Measurements from ENCODE around the gene COL25A1.
A peak's percentile ranks its signal among the peaks of the same experiment; 100 is the strongest.
"Not testable (repeated sequence)": the region's sequence is repeated elsewhere in the genome, so short reads cannot be mapped to it uniquely, and the experiment has no call there.

COL25A1 gene

GRCh38 chr4:109005523-109005922 is 296.9 kb downstream of the COL25A1 start:
- peak in 1 of 2 donors; percentile 14 for DNase-seq

DNA sequence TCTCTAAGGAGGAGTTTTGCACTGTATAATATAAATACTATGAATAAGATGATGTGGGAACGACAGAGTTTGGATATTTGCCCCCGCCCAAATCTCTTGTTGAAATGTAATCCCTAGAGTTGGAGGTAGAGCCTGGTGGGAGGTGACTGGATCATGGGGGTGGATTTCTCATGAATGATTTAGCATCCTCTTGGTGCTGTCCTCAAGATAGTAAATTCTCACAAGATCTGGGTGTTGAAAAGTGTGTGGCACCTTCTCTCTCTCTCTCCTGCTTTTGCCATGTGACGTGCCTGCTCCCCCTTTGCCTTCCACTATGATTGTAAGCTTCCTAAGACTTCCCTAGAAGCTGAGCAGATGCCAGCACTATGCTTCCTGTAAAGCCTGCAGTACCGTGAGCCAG is 298.0 kb downstream of the COL25A1 start:
- DNase-seq = no peak

- DNase-seq = no peak
Observed at GRCh38 chr4:109003964-109004363, 298.5 kb downstream of the COL25A1 start.

DNA sequence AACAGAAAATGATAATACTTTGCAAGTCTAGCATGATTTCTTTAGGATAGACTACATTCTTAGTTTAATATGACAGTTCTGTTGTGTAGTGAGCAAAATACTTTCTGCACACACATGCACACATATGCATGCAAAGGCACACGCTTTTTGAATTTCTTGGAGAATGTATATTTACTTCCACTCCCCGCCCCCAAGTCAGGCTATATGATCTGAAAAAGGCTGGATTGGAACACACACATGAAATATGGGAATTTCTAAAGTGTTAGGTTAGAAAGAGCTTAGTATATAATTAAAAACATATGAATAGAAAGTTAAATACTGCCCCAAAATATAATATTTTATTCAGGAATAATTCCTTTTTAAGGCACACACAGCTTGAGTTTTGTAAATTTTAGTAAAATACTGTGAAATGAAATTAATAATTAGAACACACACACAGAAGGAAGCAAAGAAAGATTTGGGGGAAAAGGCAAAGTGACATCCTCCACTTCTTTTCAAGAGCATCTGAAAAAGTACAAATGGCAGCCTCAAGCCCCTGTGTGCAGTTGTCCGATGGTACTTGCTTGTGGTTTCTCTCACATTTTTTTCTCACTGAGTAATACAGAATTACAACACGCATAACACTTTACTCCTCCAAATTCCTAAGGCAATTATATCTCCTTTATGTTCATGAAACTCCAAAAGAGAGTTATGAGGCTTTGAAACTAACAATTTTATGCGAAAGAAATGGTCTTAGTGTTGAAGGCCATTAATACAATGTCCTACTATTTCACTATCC is 310.7 kb downstream of the COL25A1 start:
- no peak for DNase-seq

GRCh38 chr4:108988464-108989195 is 313.8 kb downstream of the COL25A1 start:
- no peak for DNase-seq

DNA sequence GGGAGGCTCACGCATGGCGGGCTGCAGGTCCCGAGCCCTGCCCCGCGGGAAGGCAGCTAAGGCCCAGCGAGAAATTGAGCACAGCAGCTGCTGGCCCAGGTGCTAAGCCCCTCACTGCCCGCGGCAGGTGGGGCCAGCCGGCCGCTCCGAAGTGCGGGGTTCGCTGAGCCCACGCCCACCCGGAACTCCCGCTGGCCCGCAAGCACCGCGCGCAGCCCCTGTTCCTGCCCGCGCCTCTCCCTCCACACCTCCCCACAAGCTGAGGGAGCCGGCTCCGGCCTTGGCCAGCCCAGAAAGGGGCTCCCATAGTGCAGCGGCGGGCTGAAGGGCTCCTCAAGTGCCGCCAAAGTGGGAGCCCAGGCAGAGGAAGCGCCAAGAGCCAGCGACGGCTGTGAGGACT is 318.0 kb downstream of the COL25A1 start:
- DNase-seq = not testable (repeated sequence)

DNA sequence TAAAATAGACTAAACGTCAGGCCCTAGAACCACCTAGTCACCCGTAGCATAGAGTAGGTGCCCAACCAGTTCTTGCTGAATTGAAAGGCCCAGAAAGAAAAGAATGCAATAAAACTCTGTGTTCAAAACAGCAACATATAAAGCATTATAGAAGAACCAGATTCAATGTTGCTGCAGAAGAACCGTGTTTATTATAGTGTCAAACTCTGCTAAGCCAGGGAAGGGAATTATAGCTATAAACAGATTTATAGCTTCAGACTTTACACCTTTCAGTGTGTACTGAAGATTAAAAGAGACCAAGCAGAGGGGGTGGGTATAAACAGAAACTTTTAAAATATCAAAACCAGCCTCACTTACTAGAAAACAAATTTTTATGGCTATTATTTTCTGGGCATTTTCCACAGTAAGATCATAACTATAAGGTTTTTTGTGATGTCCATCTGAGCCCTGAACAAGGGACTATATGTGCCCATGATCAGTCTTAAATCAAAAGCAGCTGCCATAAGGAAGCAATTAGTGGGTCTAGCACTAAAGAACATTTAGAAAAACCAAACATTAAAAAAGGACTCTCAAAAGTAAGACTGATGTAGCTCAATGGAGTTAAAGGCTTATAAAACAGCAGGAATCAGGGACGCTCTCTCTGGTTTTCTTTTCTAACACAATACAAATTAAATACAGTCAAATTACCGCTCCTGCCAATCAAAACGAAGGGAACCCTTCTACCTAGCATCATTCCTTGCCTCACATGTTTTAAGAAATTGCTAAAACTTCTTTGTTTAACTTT is 319.9 kb downstream of the COL25A1 start:
- DNase-seq = no peak

- no peak for DNase-seq
Observed at GRCh38 chr4:108980455-108981239, 321.8 kb downstream of the COL25A1 start.

DNA sequence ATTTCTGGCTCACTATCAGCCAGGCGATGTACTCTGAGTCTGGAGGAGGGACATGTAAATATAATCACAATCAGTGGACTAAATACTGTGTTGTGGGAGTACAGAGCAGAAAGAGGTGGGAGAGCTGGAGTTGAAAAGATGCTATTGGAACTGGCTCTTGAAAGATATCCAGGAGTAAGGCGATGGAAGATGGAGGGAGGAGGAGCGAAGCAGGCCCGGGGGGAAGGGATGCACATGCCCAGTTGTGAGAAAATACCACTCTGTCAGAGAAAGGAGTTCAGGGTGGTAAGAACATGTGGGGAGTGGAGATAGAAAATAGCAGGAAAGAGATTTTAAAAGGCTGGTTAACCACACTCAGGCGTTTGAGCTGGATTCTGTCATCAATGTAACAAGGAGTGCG is 322.7 kb downstream of the COL25A1 start:
- no peak for DNase-seq

DNA sequence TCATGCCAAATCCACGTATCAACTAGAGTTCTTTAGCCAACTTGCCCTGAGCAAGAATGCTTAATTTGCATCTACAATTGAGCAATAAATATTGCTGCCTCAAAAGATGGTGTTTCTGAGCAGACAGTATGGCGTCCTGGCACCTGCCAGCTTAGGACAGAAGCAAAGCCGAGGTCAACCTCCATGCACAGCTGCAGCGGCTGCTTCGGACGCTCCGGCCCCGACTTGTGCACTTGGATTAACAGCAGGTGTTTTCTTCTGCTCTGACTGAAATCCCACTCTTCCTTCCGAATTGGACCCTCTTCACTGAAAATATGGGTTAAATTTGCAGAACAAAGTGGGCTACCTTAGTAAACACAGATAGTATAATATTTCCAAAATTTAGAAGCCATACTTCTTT is 324.4 kb downstream of the COL25A1 start:
- DNase-seq = no peak

GRCh38 chr4:108972613-108973283 is 329.7 kb downstream of the COL25A1 start:
- no peak for DNase-seq

DNA sequence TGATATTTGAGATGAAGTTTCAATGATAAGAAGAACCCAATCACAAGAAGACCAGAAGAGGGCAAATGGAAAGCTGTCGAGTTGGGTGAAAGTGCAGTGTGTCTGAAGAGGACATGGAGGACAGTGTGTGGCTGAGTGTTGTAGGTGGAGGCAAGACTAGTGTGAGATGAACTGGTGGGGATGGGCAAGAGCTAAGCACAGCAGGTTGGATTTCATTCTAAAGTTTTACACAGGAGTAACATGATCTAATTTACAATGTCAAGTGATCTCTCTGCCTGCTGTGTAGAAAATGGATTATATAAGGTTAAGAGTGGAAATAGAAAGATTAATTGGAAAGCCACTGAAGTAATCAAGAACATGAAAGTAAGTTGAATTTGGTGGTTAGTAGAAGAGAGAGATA is 331.0 kb downstream of the COL25A1 start:
- no peak for DNase-seq

GRCh38 chr4:108965472-108966076 is 336.9 kb downstream of the COL25A1 start:
- no peak for DNase-seq

- no peak for DNase-seq
Observed at GRCh38 chr4:108965016-108965415, 337.4 kb downstream of the COL25A1 start.

DNA sequence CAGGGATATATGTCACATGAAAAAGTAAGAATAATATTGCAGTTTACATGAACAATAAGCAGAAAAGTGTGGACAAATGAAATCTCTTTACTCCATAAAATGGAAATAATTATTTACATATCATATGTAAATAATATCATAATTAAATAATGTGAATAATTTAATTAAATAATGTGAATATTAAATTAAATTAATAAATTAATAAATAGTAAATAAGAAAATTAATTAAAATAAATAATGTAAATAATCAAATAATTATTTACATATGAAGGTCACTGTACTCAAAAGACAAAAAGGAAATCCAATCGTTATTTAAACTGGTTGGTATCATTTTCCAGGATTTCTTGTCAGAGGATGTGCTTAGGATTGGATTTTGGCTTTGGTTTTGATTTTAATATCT is 338.5 kb downstream of the COL25A1 start:
- DNase-seq = no peak

DNA sequence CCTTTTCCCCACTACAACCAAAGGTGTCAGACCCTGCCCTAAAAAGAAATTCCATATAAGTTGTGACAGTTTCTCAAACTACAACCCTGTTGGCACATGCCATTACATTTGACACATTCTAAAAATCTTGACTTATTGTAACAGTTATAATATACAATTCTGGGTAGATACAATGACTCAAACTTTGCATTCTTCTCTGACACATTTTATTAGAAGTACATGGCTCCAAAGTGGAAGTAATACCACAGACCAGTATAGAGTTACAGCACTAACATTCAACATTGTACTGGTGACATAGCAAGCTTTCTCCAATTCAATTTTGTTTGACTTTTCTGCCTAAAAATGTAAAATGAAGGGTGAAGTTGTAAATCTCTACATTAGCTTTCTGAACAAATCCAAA is 343.0 kb downstream of the COL25A1 start:
- DNase-seq = no peak

GRCh38 chr4:108954880-108955279 is 347.6 kb downstream of the COL25A1 start:
- no peak for DNase-seq

DNA sequence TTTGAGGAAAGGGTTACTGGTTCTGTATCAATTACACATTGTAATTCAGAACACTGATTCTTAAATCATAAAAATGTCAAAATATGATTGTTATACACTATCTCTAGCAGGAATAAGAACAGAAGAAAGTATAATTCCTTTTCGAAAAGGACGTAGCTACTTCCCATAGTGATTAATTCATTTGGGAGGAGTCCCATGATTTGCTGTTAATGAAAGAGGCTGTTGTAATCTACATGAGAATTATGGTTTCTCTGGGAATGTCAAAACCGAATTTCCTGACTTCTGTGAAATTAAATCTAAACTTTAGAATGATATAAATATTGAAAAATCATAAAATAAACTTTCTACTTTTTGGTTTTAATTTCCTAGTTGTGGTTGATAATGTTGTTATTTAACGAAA is 348.5 kb downstream of the COL25A1 start:
- DNase-seq = no peak

- no peak for DNase-seq
Observed at GRCh38 chr4:108950158-108950915, 352.1 kb downstream of the COL25A1 start.

DNA sequence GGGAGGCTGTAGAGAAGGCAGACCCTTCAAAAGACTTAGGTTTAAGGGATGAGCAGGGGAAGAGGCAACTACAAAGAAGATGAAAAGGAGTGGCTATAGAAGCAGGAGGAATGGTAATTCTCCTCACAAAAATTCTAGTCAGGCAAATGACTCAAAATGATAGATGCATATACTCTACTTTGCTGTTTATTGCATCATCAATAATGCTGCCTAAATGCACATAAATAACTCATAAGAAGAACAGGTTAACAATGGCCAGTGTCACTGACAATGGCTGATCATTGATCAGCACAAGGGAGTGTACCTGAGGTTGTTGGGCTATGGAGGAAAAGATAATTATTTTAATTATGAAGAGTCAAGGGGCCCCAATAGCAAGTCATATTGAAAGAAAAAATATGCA is 354.9 kb downstream of the COL25A1 start:
- no peak for DNase-seq

DNA sequence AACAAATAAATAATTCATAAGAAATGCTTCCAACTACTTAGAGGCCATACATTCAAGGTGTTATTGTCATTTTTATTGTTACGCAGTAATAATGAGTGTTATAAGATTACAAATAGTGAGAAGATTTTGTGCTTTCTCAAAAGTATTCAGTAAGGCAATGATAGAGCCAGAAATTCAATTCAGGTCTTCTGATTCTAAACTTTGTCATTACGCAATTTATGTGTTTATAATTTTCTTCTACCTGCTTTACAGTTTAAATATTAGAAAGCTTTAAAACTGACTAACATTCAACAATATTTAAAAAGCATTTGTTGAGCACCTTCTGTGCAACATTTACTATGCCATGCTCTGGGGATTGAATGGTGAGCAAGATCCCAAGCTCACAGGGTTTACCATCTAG is 356.2 kb downstream of the COL25A1 start:
- no peak for DNase-seq

All from bone marrow (tissue), 2 donors.